ENCODE measurements around the gene COPS3. TPM values are rescaled to one million over a fixed set of nuclear protein-coding genes. Genes with fewer than 3 reads are reported as not detected.
A peak's percentile ranks its signal among the peaks of the same experiment; 100 is the strongest.

Gene COPS3
- total and polyA plus RNA-seq, 9 of the 15 experiments (the other 6 are each of a cell fraction or from before 2014, with no cell fraction given): 92.4 to 295 (median 167) TPM

GRCh38 chr17:17205368-17206123, 75.5 kb downstream of the COPS3 start (continued):
- TF ChIP-seq ZNF668 (CRISPR knock-in tag; IDR thresholded peaks at IDR 0.05) (no peak), SFPQ (IDR thresholded peaks at IDR 0.05; ENCODE audit: low read depth, low read length) (no peak), E2F3 (CRISPR knock-in tag; IDR thresholded peaks at IDR 0.05) (no peak), KAT2B (IDR thresholded peaks at IDR 0.05; ENCODE audit: low read depth, low read length) (no peak), ETV1 (tag; conservative IDR thresholded peaks at IDR 0.05; ENCODE audit: low read depth) (no peak), NFIX (CRISPR knock-in tag; IDR thresholded peaks at IDR 0.05; ENCODE audit: low read depth) (no peak), DEAF1 (CRISPR knock-in tag; IDR thresholded peaks at IDR 0.05) (no peak), HDAC1 (IDR thresholded peaks at IDR 0.05) (0 out of 4 replicates have a peak, but pooled peaks of 1 of the 2 experiments have one; percentile 42), ZNF436 (CRISPR knock-in tag; IDR thresholded peaks at IDR 0.05) (no peak), ZNF644 (tag; IDR thresholded peaks at IDR 0.05; ENCODE audit: low read depth) (no peak), MTA3 (IDR thresholded peaks at IDR 0.05; ENCODE audit: borderline replicate concordance) (no peak), ZNF398 (CRISPR knock-in tag; IDR thresholded peaks at IDR 0.05) (no peak), E2F8 (IDR thresholded peaks at IDR 0.05; ENCODE audit: low read depth, partially characterized antibody) (no peak), CEBPB (tag; IDR thresholded peaks at IDR 0.05) (no peak), ZNF695 (CRISPR knock-in tag; IDR thresholded peaks at IDR 0.05) (no peak), BMI1 (IDR thresholded peaks at IDR 0.05; ENCODE audit: low read length) (no peak), ILK (tag; IDR thresholded peaks at IDR 0.05; ENCODE audit: borderline replicate concordance, low read depth) (no peak), ARHGAP35 (IDR thresholded peaks at IDR 0.05; ENCODE audit: partially characterized antibody) (no peak), NFE2 (IDR thresholded peaks at IDR 0.05; ENCODE audit: low read depth) (no peak), POLR2G (IDR thresholded peaks at IDR 0.05; ENCODE audit: low read depth, low read length) (no peak; the same call in 1 of the 2 replicates)

Data from K562 (cell line).